ENCODE data around the gene MT1F.

GRCh38 chr16:56658327-56658875 is 642 bp downstream of the MT1F start:
- TF ChIP-seq, protein P1, sequence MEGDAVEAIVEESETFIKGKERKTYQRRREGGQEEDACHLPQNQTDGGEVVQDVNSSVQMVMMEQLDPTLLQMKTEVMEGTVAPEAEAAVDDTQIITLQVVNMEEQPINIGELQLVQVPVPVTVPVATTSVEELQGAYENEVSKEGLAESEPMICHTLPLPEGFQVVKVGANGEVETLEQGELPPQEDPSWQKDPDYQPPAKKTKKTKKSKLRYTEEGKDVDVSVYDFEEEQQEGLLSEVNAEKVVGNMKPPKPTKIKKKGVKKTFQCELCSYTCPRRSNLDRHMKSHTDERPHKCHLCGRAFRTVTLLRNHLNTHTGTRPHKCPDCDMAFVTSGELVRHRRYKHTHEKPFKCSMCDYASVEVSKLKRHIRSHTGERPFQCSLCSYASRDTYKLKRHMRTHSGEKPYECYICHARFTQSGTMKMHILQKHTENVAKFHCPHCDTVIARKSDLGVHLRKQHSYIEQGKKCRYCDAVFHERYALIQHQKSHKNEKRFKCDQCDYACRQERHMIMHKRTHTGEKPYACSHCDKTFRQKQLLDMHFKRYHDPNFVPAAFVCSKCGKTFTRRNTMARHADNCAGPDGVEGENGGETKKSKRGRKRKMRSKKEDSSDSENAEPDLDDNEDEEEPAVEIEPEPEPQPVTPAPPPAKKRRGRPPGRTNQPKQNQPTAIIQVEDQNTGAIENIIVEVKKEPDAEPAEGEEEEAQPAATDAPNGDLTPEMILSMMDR (IDR thresholded peaks at IDR 0.05) = no peak
- no peak for TF ChIP-seq POLR2A (IDR thresholded peaks at IDR 0.05)

Measured in gastroesophageal sphincter (tissue), 3 donors.